Measurements from ENCODE around the gene PSMB9. TPM values are rescaled to one million over a fixed set of nuclear protein-coding genes. Genes with fewer than 3 reads are reported as not detected.

The PSMB9 gene
- total and polyA plus RNA-seq, 2 experiments from 2014 or later: 5.1 to 12.3 TPM

DNA sequence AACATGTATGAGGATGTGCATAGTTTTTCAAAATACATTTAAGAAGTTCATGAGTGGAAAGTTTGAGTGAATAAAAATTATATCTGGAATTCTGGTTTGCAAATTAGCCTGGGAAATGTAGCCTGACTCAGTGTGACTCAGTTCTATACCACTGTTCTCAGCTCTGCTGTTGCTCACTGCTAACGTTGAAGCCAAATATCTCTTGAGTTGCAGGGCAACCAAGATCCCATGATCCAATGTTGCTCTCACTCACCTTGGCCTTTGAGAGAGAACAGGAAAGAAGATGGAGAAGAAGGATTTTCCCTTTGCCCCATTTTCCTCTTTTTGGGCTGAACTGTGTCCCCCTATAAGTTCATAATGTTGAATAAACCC lies 28.9 kb downstream of the PSMB9 start:
- Histone ChIP-seq H3K9ac (peak overlapping the region; percentile 27), H3K79me2 (ENCODE audit: insufficient read depth) (no peaks in the 10 kb centered on the region), H3K27me3 (replicated peaks; ENCODE audit: insufficient read depth) (0 out of 2 replicates have a peak, but pooled peaks cover 5% of the 10 kb centered on the region), H3F3A (ENCODE audit: insufficient read depth) (peaks cover 25% of the 10 kb centered on the region), H2AFZ (no peak overlapping the region), H3K4me1 (ENCODE audit: insufficient read depth) (peaks cover 12% of the 10 kb centered on the region), H3K27ac (peak overlapping the region; percentile 48), H3K4me2 (ENCODE audit: unreplicated experiment) (no peak overlapping the region), H4K20me1 (ENCODE audit: insufficient read depth) (no peaks in the 10 kb centered on the region), H3K36me3 (ENCODE audit: low read depth) (no peaks in the 10 kb centered on the region), H3K9me3 (ENCODE audit: low read depth) (no peaks in the 10 kb centered on the region), H3K9me2 (ENCODE audit: insufficient read depth) (no peaks in the 10 kb centered on the region), H3K4me3 (no peak overlapping the region)
- TF ChIP-seq EZH2phosphoT487 (IDR thresholded peaks at IDR 0.05; ENCODE audit: insufficient read depth, low read depth): no peak
- TF ChIP-seq EZH2 (IDR thresholded peaks at IDR 0.05; ENCODE audit: insufficient read depth, poor library complexity, severe bottlenecking): no peak
- 0% methylated on average over 1 of the region's 1 CpG for WGBS, 2 experiments (ENCODE audit: low coverage in 1 of 2, low lambda C conversion rate in 2 of 2, missing lambda C conversion rate in 2 of 2)
- DNase-seq: peak; percentile 92
- in situ Hi-C loops (cut with MboI): no loop called here

DNA sequence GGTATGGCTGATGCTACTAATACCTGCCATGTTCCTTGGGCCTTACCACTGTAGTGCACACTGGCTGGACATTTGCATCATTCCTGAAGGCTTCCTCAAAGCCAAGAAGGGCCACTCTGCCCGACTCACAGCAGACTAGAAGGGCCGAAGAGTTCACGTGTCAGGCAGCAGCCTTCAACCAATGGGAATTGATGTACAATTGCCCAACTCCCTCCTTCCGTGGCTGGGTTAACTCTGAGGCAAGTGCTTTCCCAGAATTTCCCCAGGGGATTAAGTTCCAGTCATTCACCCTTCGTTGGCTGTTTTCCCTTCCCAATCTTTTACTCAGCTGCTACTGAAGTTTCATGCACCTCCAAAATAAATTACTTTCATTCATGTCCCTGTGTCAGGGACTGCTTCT lies 29.8 kb downstream of the PSMB9 start:
- DNase-seq: peak; percentile 78
- no peak overlapping the region for H3K4me2 ChIP-seq (ENCODE audit: unreplicated experiment)

DNA sequence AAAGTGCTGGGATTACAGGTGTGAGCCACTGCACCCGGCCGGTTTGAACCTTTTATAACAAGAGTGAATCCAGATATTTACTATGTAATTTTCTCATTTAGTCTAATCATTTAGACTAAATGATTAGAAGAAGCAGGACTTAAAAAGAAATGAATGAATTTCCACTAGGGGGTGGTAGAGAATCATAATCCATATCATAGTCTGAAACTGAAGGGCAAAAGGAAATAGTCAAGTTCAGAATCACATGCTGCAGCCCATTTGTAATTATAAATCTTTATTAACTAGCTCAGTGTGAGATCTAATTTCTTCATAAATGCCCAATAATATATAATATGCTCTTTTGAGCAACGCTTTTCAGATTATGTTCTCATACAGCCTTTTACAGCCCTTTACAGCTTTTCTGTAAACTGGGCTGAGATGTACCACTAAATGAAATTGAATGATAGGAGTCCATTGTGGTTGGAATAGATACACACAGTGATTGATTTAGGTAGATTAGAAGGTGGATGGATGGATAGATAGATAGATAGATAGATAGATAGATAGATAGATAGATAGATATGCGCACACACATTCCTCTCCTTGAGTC lies 31.8 kb downstream of the PSMB9 start:
- Histone ChIP-seq H3F3A (ENCODE audit: insufficient read depth) (peaks cover 25% of the 10 kb centered on the region), H3K9me3 (ENCODE audit: low read depth) (no peaks in the 10 kb centered on the region), H3K9ac (no peak overlapping the region), H3K27me3 (replicated peaks; ENCODE audit: insufficient read depth) (no peaks in the 10 kb centered on the region), H3K79me2 (ENCODE audit: insufficient read depth) (no peaks in the 10 kb centered on the region), H3K4me1 (ENCODE audit: insufficient read depth) (peaks cover 12% of the 10 kb centered on the region), H3K9me2 (ENCODE audit: insufficient read depth) (no peaks in the 10 kb centered on the region), H3K36me3 (ENCODE audit: low read depth) (no peaks in the 10 kb centered on the region), H3K4me3 (no peak overlapping the region), H3K27ac (no peak overlapping the region), H4K20me1 (ENCODE audit: insufficient read depth) (no peaks in the 10 kb centered on the region), H3K4me2 (ENCODE audit: unreplicated experiment) (no peak overlapping the region), H2AFZ (no peak overlapping the region)
- in situ Hi-C loops (cut with MboI): no loop called here
- WGBS, 2 experiments (ENCODE audit: low coverage in 1 of 2, low lambda C conversion rate in 2 of 2, missing lambda C conversion rate in 2 of 2): 26% methylated on average over 4 of the region's 4 CpGs
- no peak for TF ChIP-seq EZH2 (IDR thresholded peaks at IDR 0.05; ENCODE audit: insufficient read depth, poor library complexity, severe bottlenecking)
- no peak for TF ChIP-seq EZH2phosphoT487 (IDR thresholded peaks at IDR 0.05; ENCODE audit: insufficient read depth, low read depth)
- DNase-seq: peak; percentile 75

More for the DNA sequence above, 29.8 kb downstream of the PSMB9 start:
- Histone ChIP-seq H3K9me2 (ENCODE audit: insufficient read depth) (no peaks in the 10 kb centered on the region), H3K4me1 (ENCODE audit: insufficient read depth) (peaks cover 12% of the 10 kb centered on the region), H3K79me2 (ENCODE audit: insufficient read depth) (no peaks in the 10 kb centered on the region), H3K36me3 (ENCODE audit: low read depth) (no peaks in the 10 kb centered on the region), H3K9ac (no peak overlapping the region), H3K27ac (peak overlapping the region; percentile 48; the same call in 1 of the 2 replicates), H2AFZ (0 out of 2 replicates have a peak overlapping the region, but pooled peaks have one; percentile 12), H3K9me3 (ENCODE audit: low read depth) (no peaks in the 10 kb centered on the region), H4K20me1 (ENCODE audit: insufficient read depth) (no peaks in the 10 kb centered on the region), H3K4me3 (no peak overlapping the region), H3K27me3 (replicated peaks; ENCODE audit: insufficient read depth) (0 out of 2 replicates have a peak, but pooled peaks cover 4% of the 10 kb centered on the region), H3F3A (ENCODE audit: insufficient read depth) (peaks cover 25% of the 10 kb centered on the region)
- WGBS, 2 experiments (ENCODE audit: low coverage in 1 of 2, low lambda C conversion rate in 2 of 2, missing lambda C conversion rate in 2 of 2): 11 to 18% methylated on average over 5 of the region's 5 CpGs
- in situ Hi-C loops (cut with MboI): no loop called here
- TF ChIP-seq EZH2 (IDR thresholded peaks at IDR 0.05; ENCODE audit: insufficient read depth, poor library complexity, severe bottlenecking): no peak
- TF ChIP-seq EZH2phosphoT487 (IDR thresholded peaks at IDR 0.05; ENCODE audit: insufficient read depth, low read depth): no peak

DNA sequence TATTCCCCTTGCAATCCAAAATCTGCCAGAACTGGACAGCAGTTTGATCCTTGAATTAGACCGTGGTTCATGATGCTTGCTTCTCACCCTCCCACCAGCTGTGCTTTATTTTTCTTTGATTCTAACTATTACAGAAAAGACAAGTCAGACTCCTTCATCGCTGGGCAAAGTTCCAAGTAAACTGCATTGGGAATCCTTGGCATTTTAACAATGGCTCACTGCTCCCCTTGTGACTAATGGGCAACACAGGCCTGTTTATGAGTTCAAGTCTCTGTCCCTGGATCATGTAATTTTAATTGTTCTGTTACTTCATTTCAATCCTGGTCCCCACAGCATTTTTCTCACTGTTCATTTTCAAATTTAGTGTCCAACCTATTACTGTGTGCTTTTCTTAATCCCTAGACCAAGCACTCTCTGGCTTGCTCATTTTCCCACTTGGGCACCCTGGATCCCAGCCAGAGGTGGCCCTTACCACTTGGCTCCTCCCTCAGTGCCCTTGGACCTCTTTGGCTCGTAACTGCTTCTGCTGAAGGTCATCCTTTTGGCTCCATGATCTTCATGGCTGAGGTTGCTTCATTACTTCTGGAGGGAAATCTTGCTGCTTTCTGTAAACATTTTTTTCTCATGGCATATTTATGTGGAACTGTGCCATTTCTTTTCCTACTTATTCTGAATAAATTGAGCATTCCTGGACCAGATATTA lies 32.8 kb downstream of the PSMB9 start:
- H3K27ac ChIP-seq: no peak overlapping the region
- H3K36me3 ChIP-seq (ENCODE audit: low read depth): no peaks in the 10 kb centered on the region
- H4K20me1 ChIP-seq (ENCODE audit: insufficient read depth): no peaks in the 10 kb centered on the region
- WGBS, 2 experiments (ENCODE audit: low coverage in 1 of 2, low lambda C conversion rate in 2 of 2, missing lambda C conversion rate in 2 of 2): 29 to 31% methylated on average over 3 of the region's 3 CpGs
- H3K9ac ChIP-seq: no peak overlapping the region
- H3F3A ChIP-seq (ENCODE audit: insufficient read depth): peaks cover 25% of the 10 kb centered on the region
- H3K9me2 ChIP-seq (ENCODE audit: insufficient read depth): no peaks in the 10 kb centered on the region
- H2AFZ ChIP-seq: no peak overlapping the region
- peak overlapping the region; percentile 6 for H3K4me2 ChIP-seq (ENCODE audit: unreplicated experiment)
- peaks cover 12% of the 10 kb centered on the region for H3K4me1 ChIP-seq (ENCODE audit: insufficient read depth)
- H3K27me3 ChIP-seq (replicated peaks; ENCODE audit: insufficient read depth): no peaks in the 10 kb centered on the region
- TF ChIP-seq EZH2 (IDR thresholded peaks at IDR 0.05; ENCODE audit: insufficient read depth, poor library complexity, severe bottlenecking) (no peak), EZH2phosphoT487 (IDR thresholded peaks at IDR 0.05; ENCODE audit: insufficient read depth, low read depth) (no peak)
- no peaks in the 10 kb centered on the region for H3K9me3 ChIP-seq (ENCODE audit: low read depth)
- no peak overlapping the region for H3K4me3 ChIP-seq
- H3K79me2 ChIP-seq (ENCODE audit: insufficient read depth): no peaks in the 10 kb centered on the region
- in situ Hi-C loops (cut with MboI): no loop called here
- DNase-seq: peak; percentile 89

Measured in GM23248 (cell line).